Measurements from ENCODE around the gene QRFPR.
"Not testable (repeated sequence)": the region's sequence is repeated elsewhere in the genome, so short reads cannot be mapped to it uniquely, and the experiment has no call there.

Gene QRFPR

GRCh38 chr4:121340247-121340646 lies 40.6 kb downstream of the QRFPR start:
- in situ Hi-C loops (cut with MboI; ENCODE audit: low sequenced_read_pairs), result no loop called here

- in situ Hi-C loops (cut with MboI; ENCODE audit: low sequenced_read_pairs), result no loop called here
These were observed 41.0 kb downstream of the QRFPR start for GRCh38 chr4:121339824-121340223.

GRCh38 chr4:121339307-121339706 lies 41.5 kb downstream of the QRFPR start:
- in situ Hi-C loops (cut with MboI; ENCODE audit: low sequenced_read_pairs), result no loop called here

DNA sequence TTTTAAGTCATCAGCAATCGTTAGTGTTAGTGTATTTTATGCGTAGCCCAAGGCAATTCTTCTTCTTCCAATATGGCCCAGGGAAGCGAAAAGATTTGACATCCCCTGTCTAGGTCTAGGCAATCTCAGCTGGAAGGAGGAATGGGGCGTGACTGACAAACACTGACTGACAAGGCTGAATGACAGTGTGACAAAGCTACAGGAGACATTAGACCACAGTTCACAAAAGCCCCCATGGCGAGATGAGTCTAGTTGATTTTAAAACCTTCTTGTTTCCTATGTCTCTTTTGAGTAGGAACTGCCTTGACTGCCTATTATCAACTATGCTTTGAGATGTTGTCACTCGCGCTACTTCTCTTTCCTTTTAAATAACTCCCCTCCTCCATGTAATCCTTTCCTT lies 42.3 kb downstream of the QRFPR start:
- in situ Hi-C loops (cut with MboI; ENCODE audit: low sequenced_read_pairs), result no loop called here

GRCh38 chr4:121336706-121337105 lies 44.1 kb downstream of the QRFPR start:
- in situ Hi-C loops (cut with MboI; ENCODE audit: low sequenced_read_pairs), result no loop called here

DNA sequence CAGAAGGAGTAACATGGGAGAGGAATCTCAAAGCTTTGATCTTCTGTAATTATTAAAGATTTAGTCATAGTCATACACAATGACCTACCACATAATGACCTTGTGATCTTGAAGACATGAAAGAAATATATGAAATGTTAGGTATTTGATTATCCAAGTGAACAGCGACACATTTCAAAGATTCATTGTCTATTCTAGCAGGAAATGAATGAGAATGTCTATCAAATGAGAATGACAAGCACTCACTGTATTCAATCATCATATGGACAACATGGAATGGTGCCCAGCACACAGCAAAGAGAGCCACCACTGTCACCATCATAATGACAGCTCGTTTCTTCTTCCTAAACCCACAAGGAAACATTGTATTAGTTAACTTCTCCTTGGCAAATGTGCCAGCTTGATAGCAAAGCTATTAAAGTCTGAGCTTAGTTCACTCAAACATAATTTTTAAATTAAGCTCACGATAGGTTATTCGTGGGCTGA lies 50.6 kb downstream of the QRFPR start:
- in situ Hi-C loops (cut with MboI; ENCODE audit: low sequenced_read_pairs), result no loop called here

GRCh38 chr4:121326597-121326996 lies 54.2 kb downstream of the QRFPR start:
- in situ Hi-C loops (cut with MboI; ENCODE audit: low sequenced_read_pairs), result no loop called here

DNA sequence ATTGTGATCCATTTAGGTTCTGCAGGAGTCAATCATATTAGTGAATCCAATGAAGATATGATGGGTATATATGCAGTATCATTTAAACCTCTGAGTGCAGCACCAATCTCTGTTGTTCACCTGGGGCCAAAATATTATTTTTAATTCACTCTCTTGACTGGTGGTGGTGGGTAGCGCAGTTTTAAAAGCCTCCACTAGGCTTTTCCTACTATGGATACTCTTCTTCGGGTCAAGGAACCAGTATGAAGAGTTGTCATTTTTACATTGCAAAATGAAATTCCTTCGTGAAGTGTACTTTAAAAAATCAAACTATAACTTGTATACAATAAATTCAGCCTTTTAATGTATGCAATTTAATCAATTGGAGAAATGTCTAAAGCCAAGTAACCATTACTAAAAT lies 56.5 kb downstream of the QRFPR start:
- in situ Hi-C loops (cut with MboI; ENCODE audit: low sequenced_read_pairs), result no loop called here

DNA sequence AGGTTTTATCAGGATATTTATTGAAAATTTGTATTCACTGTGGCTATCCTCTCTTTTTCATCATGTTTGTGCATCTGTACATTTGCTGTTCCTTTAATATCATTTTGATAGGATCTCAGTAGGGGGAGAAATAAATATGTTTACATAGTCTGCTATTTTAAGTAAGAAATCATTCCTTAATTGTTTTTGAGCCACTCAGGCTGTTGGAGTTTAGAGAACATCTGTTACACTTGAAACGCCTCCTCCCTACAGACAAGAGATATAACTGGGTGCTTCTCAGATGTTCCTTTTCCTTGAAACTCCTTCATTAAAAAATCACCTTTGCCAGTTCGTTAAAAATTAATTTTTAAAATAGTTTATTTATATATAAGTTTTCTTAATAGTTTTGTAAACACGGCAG lies 59.4 kb downstream of the QRFPR start:
- in situ Hi-C loops (cut with MboI; ENCODE audit: low sequenced_read_pairs), result no loop called here

DNA sequence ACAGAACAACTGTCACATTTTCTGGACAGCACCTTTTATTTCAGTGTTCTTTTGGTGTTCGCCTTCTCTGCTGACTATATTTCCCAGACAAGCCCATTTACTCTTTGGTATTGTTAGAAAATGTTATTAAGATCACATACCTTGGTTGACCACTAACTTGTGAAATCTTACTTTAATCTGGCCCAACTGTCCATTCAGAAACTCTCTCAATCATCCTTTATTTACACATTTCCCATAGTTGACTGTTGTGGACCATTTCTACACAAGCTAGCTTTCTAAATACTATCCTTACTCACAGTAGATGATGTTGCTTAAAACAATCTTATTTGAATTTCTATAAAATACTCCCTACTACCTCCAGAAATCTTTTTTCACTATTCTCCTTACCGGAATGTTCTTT lies 64.7 kb downstream of the QRFPR start:
- in situ Hi-C loops (cut with MboI; ENCODE audit: low sequenced_read_pairs), result no loop called here

GRCh38 chr4:121313430-121313829 lies 67.4 kb downstream of the QRFPR start:
- in situ Hi-C loops (cut with MboI; ENCODE audit: low sequenced_read_pairs), result not testable (repeated sequence)

GRCh38 chr4:121308828-121309227 lies 72.0 kb downstream of the QRFPR start:
- in situ Hi-C loops (cut with MboI; ENCODE audit: low sequenced_read_pairs), result no loop called here

DNA sequence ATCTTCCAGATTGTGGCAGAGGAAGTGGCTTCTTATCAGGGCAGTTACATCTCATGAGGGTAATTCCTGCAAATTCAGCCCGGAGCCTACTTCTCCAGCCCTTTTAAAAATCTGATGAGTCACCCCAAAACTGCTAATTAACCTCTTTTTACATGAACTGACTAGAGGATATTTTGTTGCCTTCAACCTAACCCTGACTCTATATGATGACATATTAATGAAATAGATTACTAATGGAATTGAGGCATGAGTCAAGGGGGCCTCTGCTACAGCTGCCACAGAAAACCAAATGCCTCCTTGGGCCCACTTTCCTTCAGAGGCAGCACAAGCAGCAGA lies 72.5 kb downstream of the QRFPR start:
- in situ Hi-C loops (cut with MboI; ENCODE audit: low sequenced_read_pairs), result no loop called here

- in situ Hi-C loops (cut with MboI; ENCODE audit: low sequenced_read_pairs), result no loop called here
These were observed 73.1 kb downstream of the QRFPR start for GRCh38 chr4:121307445-121308327.

- in situ Hi-C loops (cut with MboI; ENCODE audit: low sequenced_read_pairs), result no loop called here
These were observed 73.9 kb downstream of the QRFPR start for GRCh38 chr4:121306931-121307330.

DNA sequence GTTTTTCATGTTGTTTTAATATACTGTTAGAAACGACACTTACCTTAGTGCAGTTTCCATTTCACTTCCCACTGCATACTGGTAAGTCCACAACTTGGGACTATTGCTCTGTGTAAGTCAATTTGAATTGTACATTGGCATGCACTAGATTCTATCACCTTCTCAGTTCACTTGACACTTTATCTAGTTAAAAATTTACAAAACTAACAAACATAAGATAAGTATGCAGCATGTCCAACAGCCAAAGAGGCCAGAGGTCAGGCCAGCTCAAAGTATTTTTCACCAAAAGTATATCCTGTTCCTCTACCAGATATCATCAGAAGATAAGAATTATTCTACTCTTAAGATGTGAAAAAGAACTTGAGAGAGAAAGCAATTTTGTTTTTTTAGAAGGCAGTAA lies 75.9 kb downstream of the QRFPR start:
- in situ Hi-C loops (cut with MboI; ENCODE audit: low sequenced_read_pairs), result no loop called here

DNA sequence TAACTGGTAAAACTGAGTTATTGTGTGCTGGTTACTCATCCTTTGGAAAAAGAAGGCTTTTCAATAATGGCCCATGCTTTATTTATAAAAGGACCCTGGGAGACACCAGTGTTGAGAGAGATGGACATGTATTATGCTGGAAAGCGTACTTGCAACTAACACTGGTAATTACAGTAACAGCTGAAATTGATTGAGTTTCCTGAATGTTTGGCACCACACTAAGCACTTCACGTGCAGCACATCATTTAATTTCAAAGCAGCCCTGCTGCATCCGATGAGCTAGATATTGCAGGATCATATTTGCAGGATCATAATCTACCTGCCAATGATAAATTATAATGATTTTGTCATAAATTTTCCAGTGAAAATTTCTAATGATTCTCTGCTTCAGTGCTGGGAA lies 81.5 kb downstream of the QRFPR start:
- in situ Hi-C loops (cut with MboI; ENCODE audit: low sequenced_read_pairs), result no loop called here

- in situ Hi-C loops (cut with MboI; ENCODE audit: low sequenced_read_pairs), result no loop called here
These were observed 97.5 kb downstream of the QRFPR start for GRCh38 chr4:121283319-121283718.

DNA sequence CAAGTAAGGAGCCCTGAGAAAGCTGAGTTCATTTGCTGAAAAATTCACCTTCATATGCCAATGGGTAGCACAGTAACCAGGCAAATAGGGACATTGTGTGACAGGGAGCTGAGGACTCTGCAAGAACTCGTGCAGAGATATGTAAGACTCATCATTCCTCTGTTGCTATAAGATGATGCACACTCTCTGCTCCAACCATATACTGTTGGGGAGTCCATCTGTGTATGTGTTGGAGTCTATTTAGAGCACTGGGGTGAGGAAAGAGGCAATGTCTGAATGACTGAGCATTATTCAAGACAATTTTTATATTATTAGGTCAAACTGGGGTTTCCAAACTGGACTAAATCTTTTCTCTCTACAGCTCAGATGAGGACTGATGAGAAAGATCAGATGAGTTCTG lies 100.4 kb downstream of the QRFPR start:
- in situ Hi-C loops (cut with MboI; ENCODE audit: low sequenced_read_pairs), result no loop called here

DNA sequence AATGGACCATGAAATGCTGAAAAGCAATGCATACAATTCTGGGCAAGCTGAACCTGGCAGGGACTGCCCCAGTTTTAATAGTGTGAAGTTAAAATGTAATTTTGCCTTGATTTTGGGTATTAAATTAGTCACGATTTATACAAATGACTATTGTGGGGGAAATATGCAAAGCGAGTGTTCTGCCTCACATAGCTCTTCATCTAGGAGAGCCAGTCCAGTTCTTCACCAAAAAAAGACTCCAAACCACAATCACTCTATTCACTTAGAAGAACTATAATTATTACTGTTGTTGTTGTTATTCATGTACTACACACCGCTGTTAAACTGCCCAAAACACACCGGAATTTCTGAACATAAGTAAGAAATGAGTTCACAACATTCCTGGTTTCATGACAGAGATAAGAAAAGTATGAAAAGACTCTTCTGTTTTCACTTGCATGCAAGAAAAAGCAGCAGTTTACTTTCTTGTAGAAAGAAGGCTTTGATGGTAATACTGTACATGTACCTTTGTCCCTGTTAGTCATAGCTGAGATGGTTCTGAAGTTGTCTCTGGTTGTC lies 101.9 kb downstream of the QRFPR start:
- in situ Hi-C loops (cut with MboI; ENCODE audit: low sequenced_read_pairs), result no loop called here

Data from HL-60/S4 (cell line).